ENCODE measurements around the gene HGD. TPM values are rescaled to one million over a fixed set of nuclear protein-coding genes. Genes with fewer than 3 reads are reported as not detected.

HGD gene
- total RNA-seq, 4 donors from 2014 or later: not detected

GRCh38 chr3:120708408-120708807 lies 26.4 kb upstream of the HGD start:
- DNase-seq (ENCODE audit: low spot score in 2 of 2): no peak
- TF ChIP-seq CTCF (IDR thresholded peaks at IDR 0.05) (no peak), POLR2A (IDR thresholded peaks at IDR 0.05) (no peak)
- no peak overlapping the region for H3K4me3 ChIP-seq (ENCODE audit: low read depth, poor library complexity, severe bottlenecking)
- intact Hi-C loops (cut with DNase I; ENCODE audit: low total_unique reads): no loop called here

GRCh38 chr3:120706950-120707349 lies 24.9 kb upstream of the HGD start:
- TF ChIP-seq POLR2A (IDR thresholded peaks at IDR 0.05) (no peak), CTCF (IDR thresholded peaks at IDR 0.05) (no peak)
- no peak for DNase-seq (ENCODE audit: low spot score in 2 of 2)
- no peak overlapping the region for H3K4me3 ChIP-seq (ENCODE audit: low read depth, poor library complexity, severe bottlenecking)
- intact Hi-C loops (cut with DNase I; ENCODE audit: low total_unique reads): no loop called here

- intact Hi-C loops (cut with DNase I; ENCODE audit: low total_unique reads): no loop called here
- no peak overlapping the region for H3K4me3 ChIP-seq (ENCODE audit: low read depth, poor library complexity, severe bottlenecking)
- WGBS, 2 donors: 88 to 90% methylated on average over 5 of the region's 5 CpGs
- DNase-seq (ENCODE audit: low spot score in 2 of 2): no peak
- TF ChIP-seq POLR2A (IDR thresholded peaks at IDR 0.05) (no peak), CTCF (IDR thresholded peaks at IDR 0.05) (no peak)
Measured at GRCh38 chr3:120705884-120706582, 24.0 kb upstream of the HGD start.

GRCh38 chr3:120699333-120699732 lies 17.3 kb upstream of the HGD start:
- intact Hi-C loops (cut with DNase I; ENCODE audit: low total_unique reads): no loop called here

GRCh38 chr3:120693439-120694171 lies 11.6 kb upstream of the HGD start:
- TF ChIP-seq CTCF (IDR thresholded peaks at IDR 0.05) (no peak), POLR2A (IDR thresholded peaks at IDR 0.05) (no peak)
- 93 to 94% methylated on average over 1 of the region's 1 CpG for WGBS, 2 donors
- H3K4me3 ChIP-seq (ENCODE audit: low read depth, poor library complexity, severe bottlenecking): no peak overlapping the region
- intact Hi-C loops (cut with DNase I; ENCODE audit: low total_unique reads): no loop called here
- DNase-seq (ENCODE audit: low spot score in 2 of 2): no peak

More at GRCh38 chr3:120699333-120699732, 17.3 kb upstream of the HGD start:
- WGBS, 2 donors: 77 to 78% methylated on average over 3 of the region's 3 CpGs
- TF ChIP-seq POLR2A (IDR thresholded peaks at IDR 0.05) (no peak), CTCF (IDR thresholded peaks at IDR 0.05) (no peak)
- no peak for DNase-seq (ENCODE audit: low spot score in 2 of 2)
- no peak overlapping the region for H3K4me3 ChIP-seq (ENCODE audit: low read depth, poor library complexity, severe bottlenecking)
